Epithelial cell of proximal tubule (primary cell): ENCODE results near the gene CARD10. TPM values are rescaled to one million over a fixed set of nuclear protein-coding genes. Genes with fewer than 3 reads are reported as not detected.

Source experiments
- DNase-seq: peaks from one replicate; pipeline ENCODE4 v3.0.0-alpha.2; 2011; ENCODE audit warnings: low read depth
- H3K4me3 ChIP-seq: 2 replicates; pipeline ENCODE4 v1.5.1; 2011; ENCODE audit warnings: low read depth, mild to moderate bottlenecking, low read length
- total RNA-seq: library from RNA; depleted of rRNA; stranded (reverse); fragments of >200 nt; gene quantifications from 2 replicates; pipeline ENCODE4 v1.2.3, GENCODE V29; 2015
- TF ChIP-seq, protein P1 (sequence below): conservative IDR thresholded peaks from 2 replicates; pipeline ENCODE4 v1.5.1; 2012; ENCODE audit warnings: low read depth, mild to moderate bottlenecking, low read length

The CARD10 gene
- total RNA-seq, 1 donor from 2014 or later: 63.8 TPM

DNA sequence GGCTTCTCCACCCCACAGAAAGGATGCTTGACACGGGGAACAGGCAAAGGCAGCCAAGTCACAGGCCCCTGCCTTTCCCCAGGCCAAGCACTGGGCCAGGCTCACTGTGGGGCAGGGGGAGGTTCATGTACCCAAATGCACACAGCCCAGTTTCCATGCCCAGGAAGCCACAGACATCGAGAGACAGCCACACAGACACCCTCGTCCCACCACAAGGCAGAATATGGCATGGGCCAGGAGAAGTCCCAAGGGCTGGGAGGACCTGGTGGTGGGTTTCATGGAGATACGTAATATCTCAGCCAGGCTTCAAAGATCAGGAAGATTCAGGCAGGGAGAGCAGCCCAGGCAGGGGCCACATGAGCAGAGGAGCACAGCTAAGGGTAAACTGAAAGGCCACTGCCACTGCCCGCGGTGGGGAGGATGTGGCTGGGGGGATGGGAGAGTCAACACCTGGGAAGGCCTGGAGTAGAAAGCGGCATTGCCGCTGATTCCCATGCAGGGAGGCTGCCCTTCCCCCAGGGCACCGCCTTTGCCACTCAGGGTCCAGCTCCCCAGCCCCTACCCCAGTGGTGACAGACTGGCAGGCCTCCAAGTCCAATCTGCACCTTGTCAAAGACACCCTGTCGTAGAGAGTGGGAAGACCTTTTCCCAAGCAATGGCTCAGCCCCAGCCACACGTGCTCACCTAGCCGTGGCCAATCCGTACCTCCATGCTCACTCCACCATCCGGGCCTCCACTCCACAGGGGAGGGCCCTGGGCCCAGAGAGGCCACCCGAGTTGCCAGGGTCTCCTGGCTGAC is 30.7 kb downstream of the CARD10 start:
- H3K4me3 ChIP-seq: no peak overlapping the region
- TF ChIP-seq, protein P1, sequence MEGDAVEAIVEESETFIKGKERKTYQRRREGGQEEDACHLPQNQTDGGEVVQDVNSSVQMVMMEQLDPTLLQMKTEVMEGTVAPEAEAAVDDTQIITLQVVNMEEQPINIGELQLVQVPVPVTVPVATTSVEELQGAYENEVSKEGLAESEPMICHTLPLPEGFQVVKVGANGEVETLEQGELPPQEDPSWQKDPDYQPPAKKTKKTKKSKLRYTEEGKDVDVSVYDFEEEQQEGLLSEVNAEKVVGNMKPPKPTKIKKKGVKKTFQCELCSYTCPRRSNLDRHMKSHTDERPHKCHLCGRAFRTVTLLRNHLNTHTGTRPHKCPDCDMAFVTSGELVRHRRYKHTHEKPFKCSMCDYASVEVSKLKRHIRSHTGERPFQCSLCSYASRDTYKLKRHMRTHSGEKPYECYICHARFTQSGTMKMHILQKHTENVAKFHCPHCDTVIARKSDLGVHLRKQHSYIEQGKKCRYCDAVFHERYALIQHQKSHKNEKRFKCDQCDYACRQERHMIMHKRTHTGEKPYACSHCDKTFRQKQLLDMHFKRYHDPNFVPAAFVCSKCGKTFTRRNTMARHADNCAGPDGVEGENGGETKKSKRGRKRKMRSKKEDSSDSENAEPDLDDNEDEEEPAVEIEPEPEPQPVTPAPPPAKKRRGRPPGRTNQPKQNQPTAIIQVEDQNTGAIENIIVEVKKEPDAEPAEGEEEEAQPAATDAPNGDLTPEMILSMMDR: no peak
- DNase-seq: no peak

DNA sequence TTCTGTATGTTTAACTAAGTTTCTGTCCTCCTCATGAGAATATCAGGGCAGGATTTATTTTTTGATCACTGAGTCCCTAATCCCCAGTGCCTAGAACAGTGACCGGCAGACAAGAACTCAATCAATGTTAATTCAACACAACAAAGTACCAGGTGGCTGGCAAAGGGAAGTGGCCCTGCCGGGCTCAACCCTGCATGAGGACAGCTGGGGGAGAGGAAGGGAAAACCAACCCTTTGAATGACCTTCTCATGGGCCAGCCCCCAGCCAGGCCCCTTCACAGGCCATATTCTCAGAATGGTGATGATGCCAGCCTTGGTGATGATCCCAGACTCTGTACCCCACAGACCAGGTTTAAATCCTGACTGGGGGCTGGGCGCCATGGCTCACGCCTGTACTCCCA is 31.6 kb downstream of the CARD10 start:
- no peak overlapping the region for H3K4me3 ChIP-seq
- TF ChIP-seq, protein P1: no peak
- DNase-seq: no peak

DNA sequence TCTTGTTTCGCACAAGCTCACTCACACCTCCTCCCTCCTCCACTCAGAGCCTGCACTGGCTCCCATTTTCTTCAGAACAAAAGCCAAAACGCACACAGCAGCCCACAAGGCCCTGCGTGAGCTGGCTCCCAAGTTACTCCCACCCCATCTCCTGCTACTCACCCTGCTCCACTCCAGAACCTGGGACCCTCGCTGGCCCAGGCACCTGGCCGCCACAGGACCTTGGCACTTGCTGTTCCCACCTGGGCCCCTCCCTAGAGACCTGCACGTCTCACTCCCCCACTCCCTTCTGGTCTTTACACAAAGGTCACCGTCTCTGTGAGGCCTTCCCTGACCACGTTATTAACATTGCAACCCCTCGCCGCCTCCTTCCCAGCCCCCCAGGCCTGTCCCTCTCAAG is 32.1 kb downstream of the CARD10 start:
- no peak for DNase-seq
- no peak overlapping the region for H3K4me3 ChIP-seq
- TF ChIP-seq, protein P1: no peak

DNA sequence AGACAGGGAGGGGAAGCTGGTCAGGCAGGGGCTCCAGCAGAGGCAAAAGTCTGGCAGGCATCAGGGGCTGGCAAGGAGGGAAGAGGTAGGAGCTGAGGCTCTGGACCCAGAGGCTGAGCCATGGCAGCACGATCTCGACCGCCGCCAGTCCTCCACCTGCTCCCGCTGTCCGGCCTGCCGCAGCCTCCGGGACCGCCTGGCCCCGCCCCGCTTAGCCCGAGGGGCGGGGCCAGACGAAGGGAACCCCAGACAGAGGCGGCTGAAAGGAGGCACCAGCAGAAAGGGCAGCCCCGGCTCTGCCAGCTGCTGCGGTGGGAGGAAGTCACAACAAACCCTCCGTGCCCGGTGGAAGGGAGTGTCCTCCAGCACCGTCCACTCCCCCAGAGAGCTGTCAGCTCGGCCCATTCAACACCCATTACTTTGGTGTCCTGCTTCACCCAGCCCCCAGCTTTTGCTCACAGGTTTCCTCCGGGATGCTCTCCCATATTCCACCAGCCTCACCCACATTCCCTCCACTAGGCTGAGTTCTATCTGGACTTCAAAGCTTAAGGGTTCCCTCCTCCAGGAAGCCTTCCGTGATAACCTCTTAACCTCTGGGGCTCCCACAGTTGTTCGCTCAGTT is 32.9 kb downstream of the CARD10 start, which contains the start of gene MFNG:
MFNG (minus strand) TSS at position 161 of the 622 bp plus-strand sequence. CDS start 207 bp downstream, outside the sequence.
- peak within 1 kb of the TSS; percentile 17 for H3K4me3 ChIP-seq
- TF ChIP-seq, protein P1: peak; percentile 3
- DNase-seq: no peak

DNA sequence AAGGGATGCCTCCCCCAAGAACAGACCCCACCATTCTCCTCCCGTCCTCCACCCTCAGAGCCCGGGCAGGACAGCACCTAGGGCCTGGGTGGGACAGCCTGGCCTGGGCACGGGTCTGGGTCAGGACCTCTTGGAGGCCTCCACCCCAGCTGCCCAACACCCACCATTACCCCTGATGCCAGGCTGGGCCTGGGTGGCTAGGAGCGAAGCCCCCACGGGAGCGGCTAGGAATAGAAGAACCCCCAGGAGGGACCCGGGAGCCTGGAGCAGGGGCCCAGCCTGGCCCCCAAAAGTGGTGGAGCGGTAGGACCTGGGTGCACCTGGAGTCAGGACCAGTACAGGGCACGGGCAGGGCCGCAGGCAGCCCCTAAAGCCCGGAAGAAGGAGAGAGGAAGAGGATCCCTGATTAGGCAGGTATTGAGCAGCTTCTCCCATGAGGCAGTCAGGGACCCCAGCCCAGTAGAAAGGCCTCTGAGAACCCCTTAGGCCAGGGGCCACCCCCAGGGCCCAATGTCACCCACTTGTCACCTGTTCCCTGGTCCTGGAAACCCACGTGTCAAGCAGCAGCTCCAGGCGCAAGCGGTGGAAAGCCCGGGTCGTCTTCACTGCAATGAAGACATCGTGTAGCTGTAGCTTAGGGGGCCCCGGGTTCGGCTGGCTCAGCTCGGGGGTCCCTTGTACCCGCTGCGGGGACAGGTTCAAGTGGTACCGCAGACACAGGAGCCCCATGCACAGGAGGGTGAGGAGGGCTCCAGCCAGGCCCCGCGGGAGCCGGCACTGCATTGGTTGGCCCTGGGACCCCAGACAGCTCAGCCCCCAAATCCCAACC is 33.6 kb downstream of the CARD10 start:
- DNase-seq: no peak
- H3K4me3 ChIP-seq: no peak overlapping the region

More for the DNA sequence above, 33.6 kb downstream of the CARD10 start:
- TF ChIP-seq, protein P1: no peak
